Endodermal cell (in vitro differentiated cells): ENCODE measurements around the gene CDH23. TPM values are rescaled to one million over a fixed set of nuclear protein-coding genes. Genes with fewer than 3 reads are reported as not detected.

ENCODE experiments used
- DNase-seq: peaks from one replicate; pipeline ENCODE4 v3.0.0-alpha.2; 2017
- H3K27ac ChIP-seq: 2 replicates; pipeline ENCODE4 v1.5.1; 2013; ENCODE audit warnings: mild to moderate bottlenecking, low read depth, low read length, moderate library complexity
- H3K27me3 ChIP-seq: 2 replicates; pipeline ENCODE4 v1.6.1; 2013; ENCODE audit warnings: mild to moderate bottlenecking, low read length, moderate library complexity; ENCODE audit not compliant: insufficient read depth, control insufficient read depth, poor library complexity, severe bottlenecking
- H3K36me3 ChIP-seq: 2 replicates; pipeline ENCODE4 v1.7.0; 2013; ENCODE audit warnings: mild to moderate bottlenecking, low read length, moderate library complexity; ENCODE audit not compliant: control insufficient read depth, insufficient read depth
- H3K4me1 ChIP-seq: one replicate; pipeline ENCODE4 v1.7.0; 2013; ENCODE audit warnings: low read length; ENCODE audit not compliant: control insufficient read depth, insufficient read depth
- H3K4me3 ChIP-seq: 2 replicates; pipeline ENCODE4 v1.5.1; 2013; ENCODE audit warnings: mild to moderate bottlenecking, low read length, moderate library complexity
- H3K9ac ChIP-seq: 2 replicates; pipeline ENCODE4 v1.6.1; 2013; ENCODE audit warnings: mild to moderate bottlenecking, low read length, moderate library complexity; ENCODE audit not compliant: poor library complexity, severe bottlenecking; ENCODE audit errors: extremely low read depth
- H3K9me3 ChIP-seq: 2 replicates; pipeline ENCODE4 v1.6.1; 2013; ENCODE audit warnings: mild to moderate bottlenecking, low read length, moderate library complexity; ENCODE audit not compliant: control insufficient read depth
- H3K27ac Mint-ChIP-seq: 2 replicates; pipeline ENCODE4 v1.8.0; 2020; ENCODE audit warnings: mixed read lengths
- H3K27me3 Mint-ChIP-seq: 2 replicates; pipeline ENCODE4 v1.8.0; 2021; ENCODE audit warnings: mild to moderate bottlenecking, mixed read lengths; ENCODE audit not compliant: insufficient read depth
- H3K36me3 Mint-ChIP-seq: 2 replicates; pipeline ENCODE4 v1.8.0; 2020; ENCODE audit warnings: low read depth, mixed read lengths
- H3K4me1 Mint-ChIP-seq: 2 replicates; pipeline ENCODE4 v1.8.0; 2020; ENCODE audit warnings: mixed read lengths
- H3K4me3 Mint-ChIP-seq: 2 replicates; pipeline ENCODE4 v1.8.0; 2020; ENCODE audit warnings: mild to moderate bottlenecking, moderate library complexity, mixed read lengths
- H3K9me3 Mint-ChIP-seq: 2 replicates; pipeline ENCODE4 v1.8.0; 2020; ENCODE audit warnings: mild to moderate bottlenecking, mixed read lengths
- CTCF ChIP-seq: fragments of 200-600 bp; sonication (generic); conservative IDR thresholded peaks from 2 replicates; pipeline ENCODE4 v1.5.0; 2021; ENCODE audit warnings: antibody characterized with exemption, mild to moderate bottlenecking
- WGBS, 2 experiments: methylation state at CpG; one replicate each; pipeline versions ENCODE4 v1.1.5 to v1.1.7; 2013; ENCODE audit warnings: missing lambda C conversion rate in 2 of 2, mixed read lengths in 1 of 2; ENCODE audit not compliant: insufficient coverage in 1 of 2, insufficient read length in 1 of 2; 5-methylcytosine and 5-hydroxymethylcytosine counted together
- total RNA-seq, 2 donors: library from RNA; stranded (reverse); fragmentation: NEBNext Ultra II Directional in 1 of 2; extraction: Animal tissue kit (Norgen Biotek cat#: 25700) in 1 of 2; gene quantifications; 2 replicates in 1 of 2; 3 replicates in 1 of 2; pipeline ENCODE4 v1.2.1, GENCODE V29; 2021

CDH23 gene
- total RNA-seq, 2 donors from 2014 or later, result 2.1 to 4.2 TPM

DNA sequence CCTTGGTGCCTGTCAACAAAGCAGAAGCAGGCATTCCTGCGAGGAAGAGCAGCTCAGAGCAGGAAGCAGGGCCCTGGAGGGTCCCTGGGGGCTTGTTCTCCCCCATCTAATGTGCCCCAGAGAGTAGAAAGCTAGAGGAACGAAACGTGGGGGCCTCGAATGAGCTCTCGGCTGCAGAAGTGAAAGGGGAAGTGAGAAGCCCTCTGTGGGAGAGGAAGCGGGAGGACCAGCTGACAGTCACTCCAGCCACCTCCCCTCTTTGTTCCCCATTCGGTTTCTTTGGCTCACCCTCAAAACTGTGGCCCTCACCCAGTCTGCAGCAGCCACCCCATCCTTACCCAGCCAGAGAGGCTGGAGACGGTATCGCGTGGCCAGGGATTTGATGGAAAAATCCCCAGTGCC lies 297.8 kb downstream of the CDH23 start:
- 81 to 82% methylated on average over 9 to 10 of the region's 10 CpGs for WGBS, 2 experiments
- H3K9me3 ChIP-seq, result no peaks in the 10 kb centered on the region
- H3K36me3 Mint-ChIP-seq, result no peaks in the 10 kb centered on the region
- H3K36me3 ChIP-seq, result no peaks in the 10 kb centered on the region
- no peak overlapping the region for H3K9ac ChIP-seq
- no peaks in the 10 kb centered on the region for H3K27me3 ChIP-seq
- TF ChIP-seq CTCF, result no peak
- no peak overlapping the region for H3K4me3 Mint-ChIP-seq
- no peak overlapping the region for H3K27ac ChIP-seq
- H3K27me3 Mint-ChIP-seq, result no peaks in the 10 kb centered on the region
- DNase-seq, result no peak
- H3K27ac Mint-ChIP-seq, result no peak overlapping the region
- H3K4me1 Mint-ChIP-seq, result peaks cover 1% of the 10 kb centered on the region
- no peaks in the 10 kb centered on the region for H3K4me1 ChIP-seq
- H3K4me3 ChIP-seq, result no peak overlapping the region
- H3K9me3 Mint-ChIP-seq, result no peaks in the 10 kb centered on the region

DNA sequence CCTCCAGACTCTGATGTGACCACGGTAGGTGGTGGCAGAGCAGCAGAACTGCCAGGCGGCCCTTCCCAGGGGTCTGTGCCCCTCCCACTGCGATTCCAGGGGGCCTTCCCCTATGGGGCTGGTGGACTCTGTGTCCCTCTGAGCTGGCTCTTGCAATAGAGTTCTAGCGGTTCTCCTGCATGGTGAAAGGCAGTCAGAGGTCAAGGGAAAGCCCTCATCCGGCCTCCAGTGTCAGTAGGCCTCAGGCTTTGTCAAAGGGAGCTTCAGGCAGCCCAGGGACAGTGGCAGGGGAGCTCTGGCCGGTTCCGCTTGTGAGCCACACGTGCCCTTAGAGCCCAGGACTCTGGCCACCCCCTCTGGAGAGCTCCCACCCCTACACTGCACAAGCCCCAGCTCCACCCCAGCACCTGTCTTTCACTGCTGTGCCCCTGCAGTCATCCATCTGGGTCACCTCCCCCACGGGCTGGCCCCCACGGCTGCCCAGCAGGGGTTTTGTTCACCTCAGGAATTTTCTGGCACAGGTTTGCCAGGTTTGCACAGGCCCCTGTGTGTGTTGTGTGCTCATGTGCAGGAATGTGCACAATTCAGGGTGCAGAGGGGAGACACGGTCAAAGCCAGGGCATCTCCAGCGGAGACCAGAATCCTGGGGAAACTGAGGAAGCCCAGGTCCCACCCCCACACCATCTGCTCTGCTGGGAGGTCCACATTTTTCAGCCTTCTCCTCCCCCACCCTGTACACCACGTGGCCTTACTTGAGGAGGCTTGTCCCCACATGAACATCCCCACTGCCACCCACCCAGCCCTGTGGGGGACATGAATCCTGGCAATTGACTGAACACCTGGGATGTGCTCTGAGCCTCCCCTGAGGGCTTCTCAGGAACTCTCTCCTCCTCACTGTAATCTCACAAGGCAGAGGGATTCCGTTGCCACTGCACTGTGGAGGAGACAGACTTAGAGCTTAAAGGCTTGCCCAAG lies 299.1 kb downstream of the CDH23 start:
- no peaks in the 10 kb centered on the region for H3K4me1 ChIP-seq
- no peak for TF ChIP-seq CTCF
- 92% methylated on average over 4 to 14 of the region's 14 CpGs for WGBS, 2 experiments
- H3K9me3 Mint-ChIP-seq, result no peaks in the 10 kb centered on the region
- no peak overlapping the region for H3K27ac ChIP-seq
- H3K4me1 Mint-ChIP-seq, result peaks cover 1% of the 10 kb centered on the region
- H3K4me3 Mint-ChIP-seq, result no peak overlapping the region
- no peak overlapping the region for H3K4me3 ChIP-seq
- no peak overlapping the region for H3K27ac Mint-ChIP-seq
- no peak overlapping the region for H3K9ac ChIP-seq
- H3K27me3 ChIP-seq, result no peaks in the 10 kb centered on the region
- no peaks in the 10 kb centered on the region for H3K36me3 ChIP-seq
- no peaks in the 10 kb centered on the region for H3K27me3 Mint-ChIP-seq
- H3K36me3 Mint-ChIP-seq, result no peaks in the 10 kb centered on the region
- DNase-seq, result no peak
- no peaks in the 10 kb centered on the region for H3K9me3 ChIP-seq

DNA sequence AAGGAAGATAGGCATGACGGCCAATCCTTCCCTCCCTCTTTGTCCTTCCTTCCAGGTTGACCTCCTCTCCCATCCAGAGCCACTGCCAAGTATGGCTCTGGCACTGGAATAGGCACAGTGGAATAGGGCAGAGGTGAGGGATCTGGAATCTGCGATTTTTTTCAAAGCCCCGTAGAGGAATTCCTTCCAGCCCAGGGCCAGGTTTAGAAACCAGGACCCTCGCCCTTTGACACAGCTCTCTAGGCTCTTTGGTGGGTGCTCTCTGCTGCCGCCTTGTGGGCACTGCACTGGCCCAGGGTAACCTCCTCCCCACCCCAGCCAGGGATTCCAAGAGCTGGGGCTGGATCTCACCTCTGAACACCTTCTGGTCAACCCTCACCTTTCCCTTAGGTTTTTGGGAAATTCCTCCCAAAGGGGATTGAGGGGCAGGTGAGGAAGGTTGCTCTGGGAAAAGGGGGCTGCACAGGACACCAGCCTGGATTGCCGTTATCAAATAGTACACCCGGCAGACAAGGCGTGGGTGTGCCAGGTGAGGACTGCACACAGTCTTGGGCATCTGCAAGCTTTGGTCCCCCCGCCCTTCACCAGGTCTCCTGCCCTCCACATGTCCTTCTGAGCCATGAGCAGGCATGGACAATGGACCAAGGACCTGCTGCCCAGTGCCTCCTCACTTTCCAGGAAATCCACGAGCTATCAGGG lies 300.1 kb downstream of the CDH23 start:
- no peak overlapping the region for H3K27ac Mint-ChIP-seq
- no peaks in the 10 kb centered on the region for H3K36me3 ChIP-seq

More for the DNA sequence above, 300.1 kb downstream of the CDH23 start:
- H3K27me3 ChIP-seq, result no peaks in the 10 kb centered on the region
- no peak overlapping the region for H3K27ac ChIP-seq
- H3K4me1 Mint-ChIP-seq, result peaks cover 1% of the 10 kb centered on the region
- 60 to 64% methylated on average over 9 to 10 of the region's 10 CpGs for WGBS, 2 experiments
- H3K4me3 ChIP-seq, result no peak overlapping the region
- no peaks in the 10 kb centered on the region for H3K36me3 Mint-ChIP-seq
- DNase-seq, result peak; percentile 97
- H3K4me1 ChIP-seq, result no peaks in the 10 kb centered on the region
- TF ChIP-seq CTCF, result peak; percentile 98
- H3K9ac ChIP-seq, result no peak overlapping the region
- H3K4me3 Mint-ChIP-seq, result no peak overlapping the region
- H3K9me3 Mint-ChIP-seq, result no peaks in the 10 kb centered on the region
- no peaks in the 10 kb centered on the region for H3K9me3 ChIP-seq
- no peaks in the 10 kb centered on the region for H3K27me3 Mint-ChIP-seq
